ENCODE data around the gene VMAC. TPM values are rescaled to one million over a fixed set of nuclear protein-coding genes. Genes with fewer than 3 reads are reported as not detected.

The VMAC gene
- polyA plus RNA-seq, 12 donors = 2.1 to 6.3 (median 4.0) TPM; not detected in 1

- DNase-seq = peak; percentile 88
Observed at GRCh38 chr19:5926641-5927440, 22.2 kb downstream of the VMAC start.

GRCh38 chr19:5927441-5927821, 22.8 kb downstream of the VMAC start:
- no peak for DNase-seq

- DNase-seq = no peak
Observed at GRCh38 chr19:5929179-5929578, 24.5 kb downstream of the VMAC start.

GRCh38 chr19:5929625-5930024, 25.0 kb downstream of the VMAC start:
- no peak for DNase-seq

GRCh38 chr19:5931251-5931650, 26.6 kb downstream of the VMAC start:
- no peak for DNase-seq

- no peak for DNase-seq
Observed at GRCh38 chr19:5932146-5932545, 27.5 kb downstream of the VMAC start.

- DNase-seq = no peak
Observed at GRCh38 chr19:5932609-5933262, 28.1 kb downstream of the VMAC start.

- DNase-seq = no peak
Observed at GRCh38 chr19:5933391-5934068, 28.9 kb downstream of the VMAC start.

- no peak for DNase-seq
Observed at GRCh38 chr19:5934069-5934401, 29.4 kb downstream of the VMAC start.

- peak; percentile 60 for DNase-seq
Observed at GRCh38 chr19:5934774-5935472, 30.3 kb downstream of the VMAC start.

- DNase-seq = no peak
Observed at GRCh38 chr19:5935473-5936291, 31.0 kb downstream of the VMAC start.

- no peak for DNase-seq
Observed at GRCh38 chr19:5936292-5936592, 31.6 kb downstream of the VMAC start.

GRCh38 chr19:5937550-5937949, 32.9 kb downstream of the VMAC start:
- no peak for DNase-seq

- DNase-seq = no peak
Observed at GRCh38 chr19:5940260-5941208, 35.9 kb downstream of the VMAC start.

- DNase-seq = no peak
Observed at GRCh38 chr19:5941673-5942072, 37.0 kb downstream of the VMAC start.

GRCh38 chr19:5943045-5943444, 38.4 kb downstream of the VMAC start:
- peak; percentile 59 for DNase-seq

- DNase-seq = no peak
Observed at GRCh38 chr19:5943623-5944022, 39.0 kb downstream of the VMAC start.

- no peak for DNase-seq
Observed at GRCh38 chr19:5947435-5947834, 42.8 kb downstream of the VMAC start.

- DNase-seq = no peak
Observed at GRCh38 chr19:5948752-5949564, 44.3 kb downstream of the VMAC start.
